NOMO-1 (cell line): ENCODE data around the gene UBA3.

ENCODE experiments used
- DNase-seq, 2 experiments: peaks; one replicate each; lab custom pipeline; 2025; ENCODE audit not compliant: unreplicated experiment in 2 of 2; lab: John Stamatoyannopoulos, UW

UBA3 gene

GRCh38 chr3:69080233-69080920 lies at the start of gene UBA3:
Gene UBA3 (minus strand): TSS chr3:69080365. CDS start chr3:69080353, 12 bp downstream.
- DNase-seq = peak; percentile 87 to 94

DNA sequence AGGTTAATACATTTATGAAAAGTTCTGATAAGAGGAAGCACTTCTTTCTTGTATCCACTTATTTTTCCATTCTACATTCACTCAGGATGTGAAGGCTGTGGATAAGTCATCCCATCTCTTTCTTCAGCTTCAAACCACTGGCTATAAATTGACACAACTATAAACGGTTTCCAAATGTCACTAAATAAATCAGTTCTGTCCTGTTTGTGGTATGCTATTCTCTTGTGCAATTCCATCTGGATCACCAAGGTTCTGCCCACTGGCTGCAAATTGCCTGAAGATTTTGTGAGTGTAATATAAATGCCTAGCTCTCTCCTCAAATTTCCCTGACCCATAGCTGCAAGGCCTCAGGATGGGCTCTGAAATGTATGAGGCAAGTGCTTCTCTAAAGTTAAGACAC lies 49.4 kb upstream of the UBA3 start:
- no peak for DNase-seq

GRCh38 chr3:69128509-69128908 lies 48.3 kb upstream of the UBA3 start:
- DNase-seq = no peak

GRCh38 chr3:69126999-69127398 lies 46.8 kb upstream of the UBA3 start:
- DNase-seq = no peak

DNA sequence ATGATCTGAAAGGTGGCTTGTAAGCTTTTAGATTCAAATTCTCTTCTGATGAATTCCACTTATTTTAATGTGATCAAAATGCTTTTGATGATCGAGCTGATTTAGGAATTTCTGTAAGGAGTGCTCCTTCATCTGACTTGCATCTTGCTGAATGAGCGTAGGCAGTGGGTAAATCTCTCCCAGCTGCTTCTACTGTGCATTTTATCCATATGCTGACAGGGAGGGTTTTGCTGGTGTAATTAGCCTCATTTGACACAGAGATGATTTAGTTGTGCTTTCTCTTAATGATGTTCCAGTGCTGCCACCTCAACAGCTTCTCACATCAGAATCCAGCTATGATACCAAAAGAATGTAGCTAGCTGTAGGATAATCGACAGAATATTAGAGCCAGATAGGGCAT lies 46.1 kb upstream of the UBA3 start:
- no peak for DNase-seq

DNA sequence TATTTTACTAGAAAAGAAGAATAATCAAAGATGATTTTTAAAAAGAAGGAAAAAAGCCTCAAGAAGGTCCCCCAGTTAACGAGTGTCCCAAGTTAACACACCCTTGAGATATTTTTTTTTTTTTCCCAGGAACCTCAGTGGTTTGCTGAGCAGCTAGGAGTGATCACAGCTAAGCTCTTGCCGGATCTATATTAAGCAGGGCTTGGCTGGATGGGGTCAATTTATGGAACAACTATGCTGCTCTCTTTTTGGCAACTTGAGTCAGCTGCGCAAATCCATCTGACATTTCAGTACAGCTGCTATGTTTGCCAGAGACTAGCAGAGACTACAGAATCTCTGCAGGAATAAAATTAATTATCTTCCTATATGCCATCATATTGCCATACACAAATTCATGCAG lies 42.2 kb upstream of the UBA3 start, which contains the start of gene LMOD3:
LMOD3 (minus strand) TSS at position 193 of the 400 bp plus-strand sequence. CDS start 209 bp downstream, outside the sequence.
- no peak for DNase-seq

GRCh38 chr3:69121950-69122349 lies 41.8 kb upstream of the UBA3 start:
- peak in 1 of 2 experiments; percentile 34 for DNase-seq

DNA sequence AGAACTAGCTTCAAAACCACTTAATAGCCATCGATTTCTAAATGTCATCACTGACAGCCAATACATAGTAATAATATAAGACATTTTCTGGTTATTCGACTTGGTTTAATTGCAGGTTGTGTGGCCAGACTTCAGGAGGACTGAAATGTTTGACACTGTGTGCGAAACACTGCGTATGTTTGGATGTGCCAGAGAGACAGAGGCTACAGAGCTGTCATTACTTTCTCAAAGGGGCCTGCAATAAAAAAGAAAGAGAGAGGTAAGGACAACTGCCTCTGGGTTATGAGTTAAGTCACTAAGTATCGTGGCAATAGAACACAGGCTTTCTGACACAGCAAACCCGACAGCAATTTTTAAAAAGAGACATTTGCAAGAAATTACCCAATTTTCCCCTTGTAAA lies 41.3 kb upstream of the UBA3 start:
- no peak for DNase-seq

DNA sequence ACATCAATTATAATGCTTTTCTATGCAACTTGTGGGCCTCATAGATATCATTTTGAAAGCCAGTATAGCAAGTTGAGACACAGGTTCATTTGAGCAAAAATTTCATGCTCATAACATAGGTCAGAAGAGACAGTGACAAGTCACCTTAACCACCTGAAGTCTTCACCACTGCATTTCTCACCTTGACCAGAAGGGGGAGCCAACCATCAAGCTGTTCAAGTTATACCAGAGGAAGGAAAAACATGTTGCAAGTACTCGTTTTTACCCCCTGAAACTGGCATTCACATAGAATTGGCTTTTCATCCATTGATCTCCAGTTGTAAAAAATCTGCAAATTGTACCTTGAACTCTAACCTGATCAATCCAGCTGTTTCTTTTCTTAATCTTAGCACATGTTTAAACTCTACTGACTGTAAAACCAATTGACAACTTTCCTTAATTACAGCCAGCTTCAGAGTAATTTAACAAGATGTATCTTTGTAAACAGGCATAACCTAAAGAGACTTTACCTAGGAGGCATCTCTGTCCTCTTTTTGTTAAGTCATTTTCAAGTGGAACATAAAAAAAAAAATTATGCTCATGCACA lies 40.8 kb upstream of the UBA3 start:
- peak; percentile 17 to 60 for DNase-seq

DNA sequence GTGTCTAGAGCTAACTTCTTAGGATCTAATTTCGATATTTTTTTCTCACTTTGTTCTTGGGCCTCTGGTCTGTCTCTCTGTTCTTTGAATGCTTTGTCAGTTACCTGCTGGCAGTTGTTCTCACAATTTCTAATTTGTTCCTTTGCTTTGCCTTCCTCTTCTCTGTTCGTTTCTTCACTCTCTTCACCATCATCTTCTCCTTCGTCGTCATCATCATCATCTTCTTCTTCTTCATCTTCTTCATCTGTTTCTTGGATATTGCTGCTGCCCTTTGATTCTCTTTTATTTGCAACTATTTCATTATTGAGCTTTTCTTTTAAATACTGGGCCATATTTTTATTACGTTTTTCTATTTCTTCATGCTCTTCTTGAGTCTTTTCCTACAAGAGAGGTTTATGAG lies 39.5 kb upstream of the UBA3 start:
- DNase-seq = no peak

- DNase-seq = no peak
These were observed 39.0 kb upstream of the UBA3 start for GRCh38 chr3:69119138-69119537.

- no peak for DNase-seq
These were observed 38.4 kb upstream of the UBA3 start for GRCh38 chr3:69118555-69118954.

DNA sequence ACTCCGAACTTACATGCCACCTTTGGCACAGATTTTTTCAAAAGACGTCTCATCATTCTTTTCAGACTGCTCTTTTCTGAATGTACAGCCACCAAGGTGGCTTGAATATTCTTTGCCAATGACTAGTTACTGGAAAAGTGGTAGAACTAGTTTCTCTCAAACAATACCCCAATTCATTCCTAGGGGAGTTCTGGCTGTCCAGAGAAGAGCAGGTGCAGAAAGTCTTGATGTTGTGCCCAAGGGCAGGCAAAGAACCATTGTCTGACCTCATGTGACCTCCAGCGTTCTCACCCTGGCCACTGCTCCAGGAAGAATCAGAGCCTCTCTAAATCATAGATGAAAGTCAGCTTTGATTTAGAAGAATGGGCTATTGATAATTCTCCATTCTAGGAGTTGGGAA lies 36.7 kb upstream of the UBA3 start:
- no peak for DNase-seq

GRCh38 chr3:69116162-69116561 lies 36.0 kb upstream of the UBA3 start:
- DNase-seq = no peak

DNA sequence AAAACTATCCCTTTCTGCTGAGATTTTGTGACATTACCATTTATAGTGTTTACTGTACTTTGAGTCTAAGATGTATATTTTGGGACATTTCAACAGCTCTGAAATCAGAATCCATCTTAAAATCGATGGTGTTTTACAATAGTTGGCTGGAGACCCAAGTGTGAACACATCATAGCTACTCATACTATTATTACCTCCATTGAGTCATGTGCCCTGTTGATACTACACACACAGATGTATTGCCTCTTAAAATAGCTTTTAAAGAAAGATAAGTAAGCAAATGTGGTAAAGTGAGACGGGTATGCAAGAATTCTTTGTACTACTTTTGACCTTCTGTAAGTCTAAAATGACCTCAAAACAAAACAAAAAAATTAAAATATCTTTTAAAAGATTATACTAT lies 35.6 kb upstream of the UBA3 start:
- no peak for DNase-seq

DNA sequence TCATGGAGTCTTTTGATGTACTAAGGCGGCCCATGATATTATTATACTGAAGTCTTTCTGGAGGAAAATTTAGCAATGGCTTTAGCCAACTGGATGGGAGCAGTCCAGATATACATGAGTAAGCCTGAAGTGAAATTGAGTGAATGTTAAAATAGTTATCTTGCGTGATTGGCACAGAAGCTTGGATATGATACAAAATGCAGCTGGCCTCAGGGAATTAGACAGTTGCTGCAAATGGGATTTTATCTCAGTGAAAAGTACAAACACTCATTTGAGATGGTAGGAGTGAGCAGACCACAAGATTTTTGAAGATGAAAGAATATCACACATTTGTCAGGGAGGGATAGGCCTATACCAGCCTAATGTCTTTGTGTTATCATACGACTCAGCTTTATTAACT lies 33.4 kb upstream of the UBA3 start:
- no peak for DNase-seq

DNA sequence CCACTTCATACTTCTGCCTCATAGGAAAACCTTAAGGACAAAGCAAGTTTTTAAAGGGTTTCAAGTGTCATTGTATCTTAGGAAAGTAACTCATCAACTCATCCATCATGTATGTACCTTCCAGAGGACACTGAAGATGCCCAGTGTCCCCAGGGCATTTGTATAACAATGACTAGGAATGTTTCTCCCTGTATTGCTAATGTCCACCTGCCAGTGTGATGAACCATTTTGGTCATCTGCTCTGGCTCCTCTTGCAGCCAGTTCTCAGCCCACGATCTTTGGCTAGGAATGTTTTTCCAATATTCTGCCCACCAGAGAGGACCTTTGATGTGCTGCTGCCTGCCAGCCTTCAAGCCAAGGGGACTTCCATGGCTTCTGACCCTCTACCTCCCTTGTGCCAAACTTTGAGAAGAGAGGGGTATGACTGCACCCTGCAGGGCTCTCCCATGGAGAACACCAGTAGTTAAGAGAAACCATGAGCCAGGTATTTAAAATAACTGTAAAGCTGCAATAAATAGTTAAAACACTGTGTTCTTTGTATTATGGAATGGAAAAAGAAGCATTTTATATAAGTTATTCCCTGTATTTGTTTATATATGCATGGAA lies 30.9 kb upstream of the UBA3 start:
- no peak for DNase-seq

DNA sequence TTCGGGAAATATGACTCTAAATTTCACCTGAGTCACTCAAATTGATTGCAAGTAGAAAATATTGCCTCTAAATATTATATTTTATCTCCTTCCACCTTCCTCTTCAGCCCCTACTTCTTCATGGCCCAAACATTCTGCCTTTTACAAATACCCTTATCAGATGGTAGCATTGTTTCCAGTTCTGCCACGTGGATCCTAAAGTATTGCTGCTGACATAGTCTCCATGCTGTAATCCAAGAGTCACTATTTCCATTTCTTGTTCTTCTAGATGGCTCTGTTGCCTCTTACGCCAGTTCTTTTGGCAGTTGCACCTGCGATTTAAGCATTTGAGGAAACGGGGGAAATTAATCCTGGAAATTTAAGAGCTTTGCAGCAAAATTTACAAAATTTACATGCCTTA lies 28.6 kb upstream of the UBA3 start:
- no peak for DNase-seq

DNA sequence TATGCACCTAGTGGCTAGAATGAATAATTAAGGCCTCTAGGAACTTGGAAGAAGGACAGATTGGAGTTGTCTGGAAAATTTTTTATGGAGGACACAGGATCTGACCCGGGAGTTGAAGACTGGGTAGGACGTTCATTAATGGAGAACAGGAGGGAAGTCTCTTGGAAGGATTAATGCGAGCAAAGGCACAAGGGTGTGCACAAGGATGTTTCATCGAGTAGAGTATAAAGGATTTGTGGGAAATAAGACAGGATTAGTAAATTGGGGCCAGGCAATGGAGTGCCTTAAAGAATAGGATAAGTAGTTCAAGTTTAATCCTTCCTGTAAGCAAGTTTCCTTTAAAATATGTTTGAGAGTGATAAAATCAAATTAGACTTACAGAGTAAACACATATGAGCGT lies 27.7 kb upstream of the UBA3 start:
- DNase-seq = no peak

DNA sequence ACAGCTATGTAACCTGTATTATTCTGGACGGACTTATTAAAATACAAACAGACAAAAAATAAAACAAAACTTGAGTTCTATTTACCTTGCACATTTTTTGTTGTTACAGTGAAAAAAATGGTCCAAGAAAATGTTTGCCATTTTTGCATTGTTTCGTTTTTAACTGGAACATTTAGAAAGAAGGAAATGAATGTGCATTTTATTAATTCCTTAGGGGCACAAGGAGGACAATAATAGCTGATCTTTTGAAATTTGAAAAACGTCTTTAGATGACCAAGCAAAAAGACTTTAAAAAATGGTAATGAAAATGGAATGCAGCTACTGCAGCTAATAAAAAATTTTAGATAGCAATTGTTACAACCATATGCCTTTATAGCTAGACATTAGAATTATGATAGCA lies 25.2 kb upstream of the UBA3 start:
- no peak for DNase-seq

GRCh38 chr3:69104586-69104985 lies 24.4 kb upstream of the UBA3 start:
- no peak for DNase-seq

GRCh38 chr3:69103123-69103522 lies 23.0 kb upstream of the UBA3 start:
- DNase-seq = no peak
